ENCODE measurements around the gene GCGR.

Gene GCGR

DNA sequence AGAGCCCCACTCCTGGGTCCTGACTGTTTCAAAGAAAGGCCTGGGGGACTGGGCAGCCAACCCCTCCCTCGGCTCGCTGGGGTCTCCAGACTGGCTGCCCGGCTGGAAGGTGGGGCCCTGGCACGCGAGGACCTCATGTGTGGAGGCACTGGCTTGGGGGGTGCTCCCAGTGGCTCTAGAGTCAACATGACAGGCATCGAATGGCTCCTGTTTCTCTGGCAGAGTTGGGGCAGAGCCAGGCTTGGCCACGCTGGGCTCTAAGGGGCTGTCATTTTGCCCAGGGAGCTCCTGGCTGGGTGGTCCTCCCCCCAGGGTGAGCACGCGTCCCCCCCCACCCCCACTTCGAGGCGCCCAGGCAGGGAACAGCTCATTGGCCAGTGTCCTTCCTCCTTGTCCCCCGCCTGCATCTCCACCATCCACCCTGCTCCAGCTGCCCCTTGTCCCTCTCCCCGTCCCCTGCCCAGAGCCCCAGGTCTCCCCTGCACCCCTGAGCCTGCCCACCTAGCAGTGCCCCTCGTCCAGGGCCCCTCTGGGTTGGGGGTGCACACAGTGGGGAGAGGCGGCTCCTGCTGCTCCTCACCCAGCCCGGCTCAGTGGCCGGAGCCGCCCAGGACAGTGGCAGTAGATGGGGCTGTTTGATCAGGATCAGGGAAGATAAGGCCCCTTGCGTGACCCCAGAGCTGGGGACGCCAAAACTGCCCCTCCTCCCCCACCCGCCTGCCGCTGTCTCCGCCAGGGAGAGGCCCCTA, 2.7 kb downstream of the GCGR start:
- no peak overlapping the region for H3K4me3 Mint-ChIP-seq
- H3K27ac Mint-ChIP-seq, result no peak overlapping the region
- peaks cover 22% of the 10 kb centered on the region for H3K4me1 Mint-ChIP-seq
- peaks cover 67% of the 10 kb centered on the region for H3K27me3 Mint-ChIP-seq (ENCODE audit: low read depth, poor library complexity)
- no peaks in the 10 kb centered on the region for H3K9me3 Mint-ChIP-seq
- TF ChIP-seq, protein P1, sequence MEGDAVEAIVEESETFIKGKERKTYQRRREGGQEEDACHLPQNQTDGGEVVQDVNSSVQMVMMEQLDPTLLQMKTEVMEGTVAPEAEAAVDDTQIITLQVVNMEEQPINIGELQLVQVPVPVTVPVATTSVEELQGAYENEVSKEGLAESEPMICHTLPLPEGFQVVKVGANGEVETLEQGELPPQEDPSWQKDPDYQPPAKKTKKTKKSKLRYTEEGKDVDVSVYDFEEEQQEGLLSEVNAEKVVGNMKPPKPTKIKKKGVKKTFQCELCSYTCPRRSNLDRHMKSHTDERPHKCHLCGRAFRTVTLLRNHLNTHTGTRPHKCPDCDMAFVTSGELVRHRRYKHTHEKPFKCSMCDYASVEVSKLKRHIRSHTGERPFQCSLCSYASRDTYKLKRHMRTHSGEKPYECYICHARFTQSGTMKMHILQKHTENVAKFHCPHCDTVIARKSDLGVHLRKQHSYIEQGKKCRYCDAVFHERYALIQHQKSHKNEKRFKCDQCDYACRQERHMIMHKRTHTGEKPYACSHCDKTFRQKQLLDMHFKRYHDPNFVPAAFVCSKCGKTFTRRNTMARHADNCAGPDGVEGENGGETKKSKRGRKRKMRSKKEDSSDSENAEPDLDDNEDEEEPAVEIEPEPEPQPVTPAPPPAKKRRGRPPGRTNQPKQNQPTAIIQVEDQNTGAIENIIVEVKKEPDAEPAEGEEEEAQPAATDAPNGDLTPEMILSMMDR (IDR thresholded peaks at IDR 0.05), result no peak
- no peak for DNase-seq
- H3K36me3 Mint-ChIP-seq (ENCODE audit: low read depth), result no peaks in the 10 kb centered on the region

DNA sequence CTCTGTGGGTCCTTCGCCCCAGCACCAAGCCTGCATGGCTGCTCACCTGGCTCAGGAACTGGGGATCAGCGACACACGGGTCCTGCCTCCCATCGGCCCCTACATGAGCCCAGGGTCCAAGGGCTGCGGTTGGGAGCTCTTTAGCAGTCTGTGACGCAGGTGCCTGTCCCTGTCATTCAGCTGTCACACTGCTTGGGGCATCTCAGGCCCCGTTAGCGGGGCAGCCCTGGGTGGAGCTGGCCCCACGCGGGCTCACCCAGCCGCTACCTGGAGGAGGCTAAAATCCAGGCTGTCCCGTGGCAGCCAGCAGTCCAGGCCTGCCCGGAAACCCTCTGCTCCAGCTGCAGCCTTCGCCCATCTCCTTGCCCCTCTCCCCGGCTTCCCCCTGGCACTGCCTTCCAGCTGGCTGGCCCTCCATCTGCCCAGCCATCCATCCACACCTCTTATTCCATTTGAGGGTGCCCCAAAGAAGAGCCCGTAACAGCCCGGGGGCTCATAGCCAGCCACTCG, 3.3 kb downstream of the GCGR start:
- peaks cover 61% of the 10 kb centered on the region for H3K27me3 Mint-ChIP-seq (ENCODE audit: low read depth, poor library complexity)
- H3K4me3 Mint-ChIP-seq, result no peak overlapping the region
- H3K36me3 Mint-ChIP-seq (ENCODE audit: low read depth), result no peaks in the 10 kb centered on the region
- DNase-seq, result no peak
- H3K27ac Mint-ChIP-seq, result no peak overlapping the region
- H3K4me1 Mint-ChIP-seq, result peaks cover 20% of the 10 kb centered on the region
- TF ChIP-seq, protein P1 (IDR thresholded peaks at IDR 0.05), result no peak
- H3K9me3 Mint-ChIP-seq, result no peaks in the 10 kb centered on the region

DNA sequence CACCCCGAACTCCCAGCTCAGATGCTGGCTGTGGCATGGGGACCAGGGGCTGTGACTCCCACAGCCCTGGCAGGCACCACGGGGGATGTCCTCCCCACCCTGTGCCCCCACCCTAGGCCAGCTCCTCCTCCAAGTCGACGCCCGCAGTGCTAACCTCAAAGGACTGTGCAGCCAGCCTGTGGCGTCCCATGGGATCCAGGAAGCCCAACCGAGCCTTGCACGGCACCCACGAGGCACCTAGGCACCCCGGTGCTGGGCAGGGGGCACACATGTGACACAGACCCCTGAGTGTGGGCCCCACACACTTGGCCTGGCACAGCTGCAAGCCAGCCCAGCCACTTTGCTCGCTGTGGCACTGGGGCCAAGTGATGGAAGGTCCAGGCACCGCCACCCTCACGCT, 3.9 kb downstream of the GCGR start:
- H3K27ac Mint-ChIP-seq, result no peak overlapping the region
- DNase-seq, result no peak
- no peak overlapping the region for H3K4me3 Mint-ChIP-seq
- no peaks in the 10 kb centered on the region for H3K9me3 Mint-ChIP-seq
- H3K4me1 Mint-ChIP-seq, result peaks cover 14% of the 10 kb centered on the region
- TF ChIP-seq, protein P1 (IDR thresholded peaks at IDR 0.05), result no peak
- H3K36me3 Mint-ChIP-seq (ENCODE audit: low read depth), result no peaks in the 10 kb centered on the region
- peaks cover 55% of the 10 kb centered on the region for H3K27me3 Mint-ChIP-seq (ENCODE audit: low read depth, poor library complexity)

DNA sequence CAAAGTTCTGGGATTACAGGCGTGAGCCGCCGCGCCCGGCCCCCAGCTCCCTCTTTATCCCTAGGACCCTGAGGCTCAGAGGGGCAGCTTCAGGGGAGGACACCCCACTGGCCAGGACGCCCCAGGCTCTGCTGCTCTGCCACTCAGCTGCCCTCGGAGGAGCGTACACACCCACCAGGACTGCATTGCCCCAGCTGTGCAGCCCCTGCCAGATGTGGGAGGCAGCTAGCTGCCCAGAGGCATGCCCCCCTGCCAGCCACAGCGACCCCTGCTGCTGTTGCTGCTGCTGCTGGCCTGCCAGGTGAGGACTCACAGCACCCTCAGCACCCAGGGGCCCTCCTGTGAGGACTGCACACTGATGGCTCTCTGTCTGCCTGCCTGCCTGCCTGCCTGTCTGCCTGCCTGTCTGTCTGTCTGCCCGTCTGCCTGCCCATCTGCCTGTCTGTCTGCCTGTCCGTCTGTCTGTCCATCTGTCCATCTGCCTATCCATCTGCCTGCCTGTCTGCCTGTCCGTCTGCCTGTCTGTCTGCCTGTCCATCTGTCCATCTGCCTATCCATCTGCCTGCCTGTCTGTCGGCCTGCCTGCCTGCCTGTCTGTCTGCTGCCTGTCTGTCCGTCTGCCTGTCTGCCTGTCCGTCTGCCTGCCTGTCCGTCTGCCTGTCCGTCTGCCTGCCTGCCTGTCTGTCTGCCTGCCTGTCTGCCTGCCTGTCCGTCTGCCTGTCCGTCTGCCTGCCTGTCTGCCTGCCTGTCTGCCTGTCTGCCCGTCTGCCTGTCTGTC, 5.0 kb downstream of the GCGR start:
- H3K27me3 Mint-ChIP-seq (ENCODE audit: low read depth, poor library complexity), result peaks cover 46% of the 10 kb centered on the region
- TF ChIP-seq, protein P1 (IDR thresholded peaks at IDR 0.05), result no peak
- peaks cover 10% of the 10 kb centered on the region for H3K4me1 Mint-ChIP-seq
- no peaks in the 10 kb centered on the region for H3K36me3 Mint-ChIP-seq (ENCODE audit: low read depth)
- no peak for DNase-seq
- H3K9me3 Mint-ChIP-seq, result no peaks in the 10 kb centered on the region
- no peak overlapping the region for H3K27ac Mint-ChIP-seq
- H3K4me3 Mint-ChIP-seq, result no peak overlapping the region

DNA sequence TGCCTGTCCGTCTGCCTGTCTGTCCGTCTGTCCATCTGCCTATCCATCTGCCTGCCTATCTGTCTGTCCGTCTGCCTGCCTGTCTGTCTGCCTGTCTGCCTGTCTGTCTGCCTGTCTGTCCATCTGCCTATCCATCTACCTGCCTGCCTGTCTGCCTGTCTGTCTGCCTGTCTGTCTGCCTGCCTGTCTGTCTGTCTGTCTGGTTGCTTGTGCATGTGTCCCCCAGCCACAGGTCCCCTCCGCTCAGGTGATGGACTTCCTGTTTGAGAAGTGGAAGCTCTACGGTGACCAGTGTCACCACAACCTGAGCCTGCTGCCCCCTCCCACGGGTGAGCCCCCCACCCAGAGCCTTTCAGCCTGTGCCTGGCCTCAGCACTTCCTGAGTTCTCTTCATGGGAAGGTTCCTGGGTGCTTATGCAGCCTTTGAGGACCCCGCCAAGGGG, 5.6 kb downstream of the GCGR start:
- no peak for DNase-seq
- peaks cover 46% of the 10 kb centered on the region for H3K27me3 Mint-ChIP-seq (ENCODE audit: low read depth, poor library complexity)
- H3K4me3 Mint-ChIP-seq, result no peak overlapping the region
- H3K27ac Mint-ChIP-seq, result no peak overlapping the region
- TF ChIP-seq, protein P1 (IDR thresholded peaks at IDR 0.05), result no peak
- no peaks in the 10 kb centered on the region for H3K9me3 Mint-ChIP-seq
- no peaks in the 10 kb centered on the region for H3K36me3 Mint-ChIP-seq (ENCODE audit: low read depth)
- peaks cover 10% of the 10 kb centered on the region for H3K4me1 Mint-ChIP-seq

All from nephron progenitor cell (in vitro differentiated cells).